SK-N-SH (cell line): ENCODE measurements around the gene CACNB3. TPM values are rescaled to one million over a fixed set of nuclear protein-coding genes. Genes with fewer than 3 reads are reported as not detected.

ENCODE experiments used
- CTCF ChIA-PET: fragments of 300-600, 350-600 bp; formaldehyde crosslinking; extraction: SDS; loops from one replicate; lab custom pipeline; 2021; lab: Yijun Ruan, JAX
- POLR2A ChIA-PET: fragments of 350-600 bp; sonication (Branson Sonifier 250); formaldehyde crosslinking; extraction: SDS; loops from one replicate; lab custom pipeline; 2020; ENCODE audit warnings: antibody characterized with exemption, inconsistent platforms; lab: Yijun Ruan, JAX
- DNase-seq: peaks from one replicate; pipeline ENCODE4 v3.0.0; 2012
- H2AFZ ChIP-seq: fragments of 200-600 bp; sonication (generic); 2 replicates; pipeline ENCODE4 v1.8.1; 2016; ENCODE audit warnings: antibody characterized with exemption, mild to moderate bottlenecking, low read depth
- H3F3A ChIP-seq: fragments of 200-600 bp; sonication (generic); replicated peaks from 2 replicates; pipeline ENCODE3; 2016; ENCODE audit warnings: antibody characterized with exemption, mild to moderate bottlenecking; ENCODE audit not compliant: insufficient read depth
- H3K27ac ChIP-seq, 2 experiments: fragments of 200-500 bp in 1 of 2; fragments of 200-600 bp in 1 of 2; sonication (Bioruptor generic) in 1 of 2; sonication (generic), shearing (Covaris generic) in 1 of 2; 2 replicates each; pipeline versions ENCODE4 v1.5.1 to v1.6.1; 2014 to 2016; ENCODE audit warnings: low read depth in 2 of 2, inconsistent platforms in 1 of 2, low read length in 1 of 2, mild to moderate bottlenecking in 1 of 2, mixed read lengths in 1 of 2
- H3K27me3 ChIP-seq: fragments of 200-600 bp; sonication (generic), shearing (Covaris generic); 2 replicates; pipeline ENCODE4 v1.6.1; 2016; ENCODE audit warnings: mixed run types; ENCODE audit not compliant: insufficient read depth
- H3K36me3 ChIP-seq, 2 experiments: fragments of 200-500 bp in 1 of 2; fragments of 200-600 bp in 1 of 2; sonication (Bioruptor generic) in 1 of 2; sonication (generic) in 1 of 2; replicated peaks in 1 of 2; 2 replicates each; pipeline versions ENCODE3 to v1.5.1; 2014 to 2016; ENCODE audit warnings: low read length in 1 of 2, mild to moderate bottlenecking in 1 of 2; ENCODE audit not compliant: insufficient read depth in 2 of 2, control insufficient read depth in 1 of 2
- H3K4me1 ChIP-seq, 2 experiments: fragments of 200-500 bp in 1 of 2; fragments of 200-600 bp in 1 of 2; sonication (Bioruptor generic) in 1 of 2; sonication (generic), shearing (Covaris generic) in 1 of 2; 2 replicates each; pipeline versions ENCODE4 v1.5.1 to v1.6.1; 2014 to 2016; ENCODE audit warnings: low read depth in 1 of 2, low read length in 1 of 2, mixed run types in 1 of 2; ENCODE audit not compliant: insufficient read depth in 2 of 2, control insufficient read depth in 1 of 2
- H3K4me2 ChIP-seq: fragments of 200-600 bp; sonication (generic), shearing (Covaris generic); 2 replicates; pipeline ENCODE4 v1.6.1; 2017; ENCODE audit warnings: mixed run types
- H3K4me3 ChIP-seq, 2 experiments: fragments of 200-500 bp in 1 of 2; fragments of 200-600 bp in 1 of 2; sonication (Bioruptor generic) in 1 of 2; sonication (generic), shearing (Covaris generic) in 1 of 2; 2 replicates each; pipeline versions ENCODE4 v1.5.1 to v1.8.1; 2014 to 2016; ENCODE audit warnings: low read depth in 2 of 2, inconsistent platforms in 1 of 2, low read length in 1 of 2, mild to moderate bottlenecking in 1 of 2, mixed read lengths in 1 of 2, moderate library complexity in 1 of 2
- H3K79me2 ChIP-seq: fragments of 200-600 bp; sonication (generic); 2 replicates; pipeline ENCODE4 v1.8.1; 2017; ENCODE audit warnings: mild to moderate bottlenecking; ENCODE audit not compliant: insufficient read depth
- H3K9ac ChIP-seq: fragments of 200-600 bp; sonication (generic); 2 replicates; pipeline ENCODE4 v1.6.1; 2017; ENCODE audit warnings: mixed run types
- H3K9me2 ChIP-seq: fragments of 200-600 bp; sonication (generic); 2 replicates; pipeline ENCODE4 v1.6.1; 2017; ENCODE audit warnings: mixed run types
- H3K9me3 ChIP-seq: fragments of 200-600 bp; sonication (generic); 2 replicates; pipeline ENCODE4 v1.6.1; 2017; ENCODE audit warnings: mixed run types, mild to moderate bottlenecking, moderate library complexity
- H4K20me1 ChIP-seq: fragments of 200-600 bp; sonication (generic); 2 replicates; pipeline ENCODE4 v1.6.1; 2017; ENCODE audit warnings: mild to moderate bottlenecking, mixed run types; ENCODE audit not compliant: insufficient read depth
- CHD2 ChIP-seq: fragments of 150-350 bp; IDR thresholded peaks from 2 replicates; pipeline ENCODE4 v1.6.1; 2018; ENCODE audit warnings: low read length; ENCODE audit not compliant: partially characterized antibody
- EZH2phosphoT487 ChIP-seq: fragments of 200-600 bp; sonication (generic); IDR thresholded peaks from 2 replicates; pipeline ENCODE4 v1.6.1; 2017; ENCODE audit warnings: low read depth, mixed run types, mild to moderate bottlenecking, antibody characterized with exemption, moderate library complexity, borderline replicate concordance
- FOXJ3 ChIP-seq: sonication (generic); formaldehyde crosslinking; IDR thresholded peaks from 2 replicates; pipeline ENCODE4 v1.5.1; 2020; ENCODE audit warnings: mild to moderate bottlenecking, missing genetic modification reagents
- GABPA ChIP-seq: IDR thresholded peaks from 2 replicates; pipeline ENCODE4 v1.4.0; 2012; ENCODE audit warnings: low read depth, mild to moderate bottlenecking
- JUND ChIP-seq: IDR thresholded peaks from 2 replicates; pipeline ENCODE4 v1.4.0; 2012
- NRF1 ChIP-seq: IDR thresholded peaks from 2 replicates; pipeline ENCODE4 v1.6.1; 2012; ENCODE audit warnings: low read depth, mild to moderate bottlenecking, low read length
- POLR2AphosphoS5 ChIP-seq: IDR thresholded peaks from 2 replicates; pipeline ENCODE4 v1.6.1; 2012; ENCODE audit warnings: low read depth, low read length
- RAD21 ChIP-seq: IDR thresholded peaks from 2 replicates; pipeline ENCODE4 v1.6.1; 2012; ENCODE audit warnings: mild to moderate bottlenecking, low read length
- RCOR1 ChIP-seq: fragments of 150-350 bp; IDR thresholded peaks from 2 replicates; pipeline ENCODE4 v1.6.1; 2017; ENCODE audit warnings: antibody characterized with exemption, low read length
- RFX5 ChIP-seq: IDR thresholded peaks from 2 replicates; pipeline ENCODE4 v1.6.1; 2012; ENCODE audit warnings: mild to moderate bottlenecking, improper control_type of control experiment, low read length
- RXRA ChIP-seq: IDR thresholded peaks from 2 replicates; pipeline ENCODE4 v1.4.0; 2012; ENCODE audit warnings: low read depth, mild to moderate bottlenecking, borderline replicate concordance
- SIN3A ChIP-seq: IDR thresholded peaks from 2 replicates; pipeline ENCODE4 v1.6.1; 2012; ENCODE audit warnings: low read depth, mild to moderate bottlenecking, low read length, moderate library complexity, borderline replicate concordance
- TEAD4 ChIP-seq: IDR thresholded peaks from 2 replicates; pipeline ENCODE4 v1.4.0; 2012; ENCODE audit warnings: mild to moderate bottlenecking, borderline replicate concordance; ENCODE audit not compliant: insufficient read depth
- YY1 ChIP-seq: IDR thresholded peaks from 2 replicates; pipeline ENCODE4 v1.4.0; 2012; ENCODE audit warnings: low read depth, mild to moderate bottlenecking
- WGBS: methylation state at CpG from one replicate; pipeline ENCODE4 v1.1.6; 2017; ENCODE audit warnings: low lambda C conversion rate; 5-methylcytosine and 5-hydroxymethylcytosine counted together
- polyA plus RNA-seq, 3 experiments: library from polyadenylated mRNA; depleted of rRNA; stranded (reverse); fragments of >200 nt; gene quantifications; 2 replicates each; pipeline ENCODE4 v1.2.3, GENCODE V29; 2012
- TF ChIP-seq, protein P1 (sequence below): IDR thresholded peaks from 2 replicates; pipeline ENCODE4 v1.4.0; 2012; ENCODE audit warnings: low read depth
- TF ChIP-seq, protein P2 (sequence below): IDR thresholded peaks from 2 replicates; pipeline ENCODE4 v1.4.0; 2012; ENCODE audit warnings: low read depth, borderline replicate concordance
- TF ChIP-seq, protein P3 (sequence below): fragments of 150-350 bp; IDR thresholded peaks from 2 replicates; pipeline ENCODE4 v1.6.1; 2016; ENCODE audit warnings: mild to moderate bottlenecking, low read depth, low read length

CACNB3 gene
- polyA plus RNA-seq, 1 of the 3 experiments (the other 2 are of a cell fraction): 34.6 TPM

DNA sequence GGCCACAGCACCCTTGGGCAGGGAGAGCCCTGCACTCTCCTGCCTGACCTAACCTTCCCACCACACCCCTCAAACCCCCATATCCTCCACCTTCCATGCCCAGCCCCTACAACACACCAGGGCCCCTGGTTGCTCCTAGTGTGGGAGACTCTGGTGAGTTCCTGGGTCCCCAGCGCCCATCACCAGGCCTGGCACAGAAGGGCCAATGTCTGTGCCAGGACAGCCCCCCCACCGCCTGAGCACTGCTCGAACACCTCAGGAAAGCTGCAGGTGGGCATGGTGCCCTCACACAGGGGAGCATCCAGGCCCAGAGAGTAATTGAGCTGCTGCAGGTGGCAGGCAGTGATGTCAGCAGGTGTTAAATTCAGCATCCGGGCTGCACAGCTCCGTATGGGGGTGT, 44.6 kb upstream of the CACNB3 start:
- peaks cover 18 to 71% of the 10 kb centered on the region in 2 experiments for H3K36me3 ChIP-seq
- no peak overlapping the region for H3K9ac ChIP-seq
- H3K9me3 ChIP-seq: no peaks in the 10 kb centered on the region
- H3K9me2 ChIP-seq: no peaks in the 10 kb centered on the region
- 100% methylated on average over 4 of the region's 5 CpGs for WGBS
- CTCF ChIA-PET: interaction anchor here (1.6 to 2.2 kb wide), 3 partner anchors 22 to 41 kb away, joined by 6 to 9 read pairs (median 7); no protein-coding TSS in a partner anchor
- H3K79me2 ChIP-seq: peaks cover 7% of the 10 kb centered on the region; the same call in 1 of the 2 replicates
- no peak overlapping the region for H2AFZ ChIP-seq
- H3F3A ChIP-seq: no peaks in the 10 kb centered on the region
- no peaks in the 10 kb centered on the region for H3K27me3 ChIP-seq
- H4K20me1 ChIP-seq: no peaks in the 10 kb centered on the region
- DNase-seq: no peak
- H3K4me3 ChIP-seq: no peak overlapping the region
- POLR2A ChIA-PET: no interaction called here
- H3K4me1 ChIP-seq: no peaks in the 10 kb centered on the region
- no peak overlapping the region for H3K4me2 ChIP-seq
- no peak overlapping the region for H3K27ac ChIP-seq
- no peak for TF ChIP-seq RCOR1

DNA sequence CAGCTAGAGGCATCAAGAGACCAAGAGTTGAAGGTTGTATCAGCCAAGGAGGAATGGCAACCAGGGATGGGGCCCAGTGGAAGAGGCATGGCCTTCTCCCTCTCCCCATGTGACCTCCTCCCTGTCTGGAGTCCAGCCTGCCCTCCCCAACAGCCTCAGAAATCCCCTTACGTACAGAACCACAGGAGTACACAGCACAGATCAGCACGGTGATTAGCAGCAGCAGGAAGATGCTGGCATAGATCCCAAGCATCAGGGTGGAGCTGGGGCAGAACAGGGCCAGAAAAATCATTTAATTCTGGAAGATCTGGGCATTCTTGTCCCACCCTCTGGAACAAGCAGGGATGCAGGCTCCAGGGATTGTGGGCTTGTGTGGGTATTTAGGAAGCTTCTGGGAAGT, 43.8 kb upstream of the CACNB3 start:
- Histone ChIP-seq H3K9ac (no peak overlapping the region), H3K79me2 (peaks cover 13% of the 10 kb centered on the region; the same call in 1 of the 2 replicates), H3K27me3 (no peaks in the 10 kb centered on the region), H3K9me2 (no peaks in the 10 kb centered on the region), H3K4me3 (no peak overlapping the region), H3K4me1 (peaks cover 0 to 3% of the 10 kb centered on the region in 2 experiments; a peak in 2 of 4 replicates), H2AFZ (no peak overlapping the region), H4K20me1 (no peaks in the 10 kb centered on the region), H3K4me2 (no peak overlapping the region), H3K9me3 (no peaks in the 10 kb centered on the region), H3F3A (no peaks in the 10 kb centered on the region), H3K27ac (no peak overlapping the region), H3K36me3 (peaks cover 18 to 69% of the 10 kb centered on the region in 2 experiments)
- DNase-seq: no peak
- ChIA-PET CTCF (interaction anchor here (1.8 to 2.2 kb wide), 3 partner anchors 21 to 40 kb away, joined by 6 to 9 read pairs (median 6); no protein-coding TSS in a partner anchor), POLR2A (no interaction called here)
- no peak for TF ChIP-seq CHD2
- 78% methylated on average over 2 of the region's 2 CpGs for WGBS

DNA sequence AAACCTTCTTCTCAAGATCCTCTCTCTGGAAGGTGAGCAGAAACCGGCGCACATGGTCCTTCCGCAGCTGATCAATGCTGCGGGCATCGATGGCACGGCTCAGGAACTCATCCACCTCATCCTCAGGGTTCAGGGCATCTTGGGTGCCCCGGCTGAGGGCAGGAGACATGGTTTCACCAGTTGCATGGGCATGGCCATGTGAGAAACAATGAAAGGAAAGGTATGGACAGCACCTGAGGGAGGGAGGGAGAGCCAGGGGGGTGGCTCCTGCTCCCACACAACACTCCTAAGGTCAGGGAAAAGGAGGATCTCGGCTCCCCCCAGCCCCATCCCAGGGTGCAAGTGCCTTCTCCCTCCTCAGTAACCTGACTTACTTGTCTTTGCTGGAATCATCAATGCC, 43.0 kb upstream of the CACNB3 start:
- Histone ChIP-seq H3F3A (no peaks in the 10 kb centered on the region), H3K4me3 (no peak overlapping the region), H4K20me1 (no peaks in the 10 kb centered on the region), H3K79me2 (peaks cover 13% of the 10 kb centered on the region; the same call in 1 of the 2 replicates), H3K9me2 (no peaks in the 10 kb centered on the region), H2AFZ (no peak overlapping the region), H3K9me3 (no peaks in the 10 kb centered on the region), H3K36me3 (peaks cover 16 to 67% of the 10 kb centered on the region in 2 experiments), H3K27ac (no peak overlapping the region), H3K4me1 (peaks cover under 1 to 9% of the 10 kb centered on the region in 2 experiments; a peak in 3 of 4 replicates), H3K9ac (no peak overlapping the region), H3K27me3 (no peaks in the 10 kb centered on the region), H3K4me2 (no peak overlapping the region)
- POLR2A ChIA-PET: no interaction called here
- DNase-seq: no peak
- 88% methylated on average over 8 of the region's 8 CpGs for WGBS
- CTCF ChIA-PET: interaction anchor here (0.6 to 2.2 kb wide), 4 partner anchors 21 to 272 kb away, joined by 3 to 9 read pairs (median 6); no protein-coding TSS in a partner anchor
- no peak for TF ChIP-seq RXRA
- TF ChIP-seq JUND: no peak
- TF ChIP-seq, protein P1, sequence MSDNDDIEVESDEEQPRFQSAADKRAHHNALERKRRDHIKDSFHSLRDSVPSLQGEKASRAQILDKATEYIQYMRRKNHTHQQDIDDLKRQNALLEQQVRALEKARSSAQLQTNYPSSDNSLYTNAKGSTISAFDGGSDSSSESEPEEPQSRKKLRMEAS: no peak
- no peak for TF ChIP-seq YY1
- no peak for TF ChIP-seq FOXJ3 (CRISPR knock-in tag)
- TF ChIP-seq SIN3A: no peak
- no peak for TF ChIP-seq EZH2phosphoT487
- TF ChIP-seq, protein P2, sequence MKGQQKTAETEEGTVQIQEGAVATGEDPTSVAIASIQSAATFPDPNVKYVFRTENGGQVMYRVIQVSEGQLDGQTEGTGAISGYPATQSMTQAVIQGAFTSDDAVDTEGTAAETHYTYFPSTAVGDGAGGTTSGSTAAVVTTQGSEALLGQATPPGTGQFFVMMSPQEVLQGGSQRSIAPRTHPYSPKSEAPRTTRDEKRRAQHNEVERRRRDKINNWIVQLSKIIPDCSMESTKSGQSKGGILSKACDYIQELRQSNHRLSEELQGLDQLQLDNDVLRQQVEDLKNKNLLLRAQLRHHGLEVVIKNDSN: no peak
- no peak for TF ChIP-seq GABPA
- no peak for TF ChIP-seq RAD21
- TF ChIP-seq RCOR1: no peak
- TF ChIP-seq CHD2: no peak
- TF ChIP-seq NRF1: no peak
- TF ChIP-seq RFX5: no peak
- TF ChIP-seq TEAD4: no peak
- TF ChIP-seq POLR2AphosphoS5: no peak
- TF ChIP-seq, protein P3, sequence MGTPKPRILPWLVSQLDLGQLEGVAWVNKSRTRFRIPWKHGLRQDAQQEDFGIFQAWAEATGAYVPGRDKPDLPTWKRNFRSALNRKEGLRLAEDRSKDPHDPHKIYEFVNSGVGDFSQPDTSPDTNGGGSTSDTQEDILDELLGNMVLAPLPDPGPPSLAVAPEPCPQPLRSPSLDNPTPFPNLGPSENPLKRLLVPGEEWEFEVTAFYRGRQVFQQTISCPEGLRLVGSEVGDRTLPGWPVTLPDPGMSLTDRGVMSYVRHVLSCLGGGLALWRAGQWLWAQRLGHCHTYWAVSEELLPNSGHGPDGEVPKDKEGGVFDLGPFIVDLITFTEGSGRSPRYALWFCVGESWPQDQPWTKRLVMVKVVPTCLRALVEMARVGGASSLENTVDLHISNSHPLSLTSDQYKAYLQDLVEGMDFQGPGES: no peak
